CD14-positive monocyte (primary cell): ENCODE data around the gene APH1B. TPM values are rescaled to one million over a fixed set of nuclear protein-coding genes. Genes with fewer than 3 reads are reported as not detected.
A peak's percentile ranks its signal among the peaks of the same experiment; 100 is the strongest.

Source experiments
- DNase-seq, 3 donors: peaks; one replicate each; pipeline ENCODE4 v3.0.0-alpha.2; 2011 to 2022
- H2AFZ ChIP-seq: 2 replicates; pipeline ENCODE4 v1.6.0; 2012; ENCODE audit warnings: mild to moderate bottlenecking, low read depth, low read length, inconsistent platforms; ENCODE audit not compliant: insufficient read depth, poor library complexity, severe bottlenecking
- H3K27ac ChIP-seq, 2 donors: 1 replicate in 1 of 2; 2 replicates in 1 of 2; pipeline ENCODE4 v1.5.1; 2012 to 2013; ENCODE audit warnings: low read length in 2 of 2, control low read depth in 1 of 2, inconsistent platforms in 1 of 2, low read depth in 1 of 2, mild to moderate bottlenecking in 1 of 2
- H3K27me3 ChIP-seq, 2 donors: one replicate each; pipeline versions ENCODE4 v1.6.0 to v1.6.1; 2011 to 2013; ENCODE audit warnings: low read length in 2 of 2; ENCODE audit not compliant: control insufficient read depth in 2 of 2, insufficient read depth in 2 of 2
- H3K36me3 ChIP-seq, 2 donors: replicated peaks in 1 of 2; 1 replicate in 1 of 2; 2 replicates in 1 of 2; pipeline versions ENCODE4 v1.5.1 to v1.6.1; 2012 to 2013; ENCODE audit warnings: low read length in 2 of 2, control low read depth in 1 of 2, inconsistent platforms in 1 of 2, mild to moderate bottlenecking in 1 of 2; ENCODE audit not compliant: insufficient read depth in 2 of 2, control insufficient read depth in 1 of 2
- H3K4me1 ChIP-seq, 2 donors: 1 replicate in 1 of 2; 2 replicates in 1 of 2; pipeline versions ENCODE4 v1.5.1 to v1.6.1; 2012 to 2013; ENCODE audit warnings: low read length in 2 of 2, control low read depth in 1 of 2, inconsistent platforms in 1 of 2, mild to moderate bottlenecking in 1 of 2, moderate library complexity in 1 of 2; ENCODE audit not compliant: insufficient read depth in 2 of 2, control insufficient read depth in 1 of 2
- H3K4me2 ChIP-seq: replicated peaks from 2 replicates; pipeline ENCODE3; 2012; ENCODE audit warnings: low read length, moderate library complexity, mild to moderate bottlenecking; ENCODE audit not compliant: poor library complexity, severe bottlenecking; ENCODE audit errors: extremely low read depth
- H3K4me3 ChIP-seq, 3 experiments: fragments of 200-600 bp in 1 of 3; sonication (generic) in 1 of 3; replicated peaks in 1 of 3; 1 replicate in 2 of 3; 2 replicates in 1 of 3; pipeline ENCODE4 v1.5.1; 2011 to 2013; ENCODE audit warnings: low read length in 3 of 3, mild to moderate bottlenecking in 3 of 3, control low read depth in 2 of 3, low read depth in 2 of 3, inconsistent platforms in 1 of 3, moderate library complexity in 1 of 3
- H3K79me2 ChIP-seq: 2 replicates; pipeline ENCODE4 v1.6.0; 2012; ENCODE audit warnings: mild to moderate bottlenecking, control low read depth, inconsistent platforms, low read length, moderate library complexity; ENCODE audit not compliant: insufficient read depth
- H3K9ac ChIP-seq: 2 replicates; pipeline ENCODE4 v1.6.0; 2017; ENCODE audit warnings: low read length, mild to moderate bottlenecking; ENCODE audit not compliant: insufficient read depth, poor library complexity, severe bottlenecking
- H3K9me3 ChIP-seq, 2 donors: replicated peaks in 1 of 2; 1 replicate in 1 of 2; 2 replicates in 1 of 2; pipeline versions ENCODE4 v1.5.1 to v1.6.1; 2012 to 2013; ENCODE audit warnings: low read length in 2 of 2, control low read depth in 1 of 2; ENCODE audit not compliant: control insufficient read depth in 1 of 2, insufficient read depth in 1 of 2
- H4K20me1 ChIP-seq: 2 replicates; pipeline ENCODE4 v1.6.0; 2012; ENCODE audit warnings: mild to moderate bottlenecking, low read length, control low read depth, moderate library complexity; ENCODE audit not compliant: insufficient read depth
- H3K27ac Mint-ChIP-seq, 7 donors: one replicate each; pipeline ENCODE4 v1.8.0; 2020; ENCODE audit warnings: mild to moderate bottlenecking in 7 of 7, mixed read lengths in 7 of 7, moderate library complexity in 6 of 7, inconsistent platforms in 2 of 7
- H3K27me3 Mint-ChIP-seq, 3 donors: one replicate each; pipeline ENCODE4 v1.8.0; 2021 to 2022; ENCODE audit warnings: low read depth in 3 of 3, mild to moderate bottlenecking in 3 of 3, mixed read lengths in 3 of 3, moderate library complexity in 3 of 3, inconsistent platforms in 1 of 3
- H3K36me3 Mint-ChIP-seq, 2 donors: one replicate each; pipeline ENCODE4 v1.8.0; 2020; ENCODE audit warnings: mixed read lengths in 2 of 2, inconsistent platforms in 1 of 2, mild to moderate bottlenecking in 1 of 2
- H3K4me1 Mint-ChIP-seq: one replicate; pipeline ENCODE4 v1.8.0; 2020; ENCODE audit warnings: mild to moderate bottlenecking, mixed read lengths
- H3K4me3 Mint-ChIP-seq, 2 donors: one replicate each; pipeline ENCODE4 v1.8.0; 2020; ENCODE audit warnings: mild to moderate bottlenecking in 2 of 2, mixed read lengths in 2 of 2, moderate library complexity in 1 of 2
- H3K9me3 Mint-ChIP-seq, 7 donors: one replicate each; pipeline ENCODE4 v1.8.0; 2020 to 2022; ENCODE audit warnings: mixed read lengths in 7 of 7, mild to moderate bottlenecking in 6 of 7, moderate library complexity in 6 of 7, inconsistent platforms in 2 of 7
- WGBS: methylation state at CpG from one replicate; pipeline ENCODE4 v1.1.5; 2013; ENCODE audit warnings: missing lambda C conversion rate; ENCODE audit not compliant: insufficient coverage; 5-methylcytosine and 5-hydroxymethylcytosine counted together
- intact Hi-C, 2 donors: fragments of 100-400 bp; cut with micrococcal nuclease; formaldehyde crosslinking; loops; one replicate each; pipeline versions ENCODE4 v1.15.0 to v1.15.1; 2023
- polyA plus RNA-seq, 3 donors: library from polyadenylated mRNA; depleted of rRNA in 1 of 3; unstranded in 2 of 3; stranded (reverse) in 1 of 3; fragments of 300-500 nt in 2 of 3; fragments of >200 nt in 1 of 3; fragmentation: Illumina TruSeq in 2 of 3; gene quantifications; 1 replicate in 2 of 3; 2 replicates in 1 of 3; pipeline ENCODE4 v1.2.3, GENCODE V29; 2012 to 2021
- TF ChIP-seq, protein P1 (sequence below): fragments of 200-600 bp; IDR thresholded peaks from one replicate; pipeline ENCODE4 v1.8.0; 2022; ENCODE audit warnings: antibody characterized with exemption, mild to moderate bottlenecking

The APH1B gene
- polyA plus RNA-seq, 3 donors, result 13.6 to 57.1 (median 54.8) TPM

DNA sequence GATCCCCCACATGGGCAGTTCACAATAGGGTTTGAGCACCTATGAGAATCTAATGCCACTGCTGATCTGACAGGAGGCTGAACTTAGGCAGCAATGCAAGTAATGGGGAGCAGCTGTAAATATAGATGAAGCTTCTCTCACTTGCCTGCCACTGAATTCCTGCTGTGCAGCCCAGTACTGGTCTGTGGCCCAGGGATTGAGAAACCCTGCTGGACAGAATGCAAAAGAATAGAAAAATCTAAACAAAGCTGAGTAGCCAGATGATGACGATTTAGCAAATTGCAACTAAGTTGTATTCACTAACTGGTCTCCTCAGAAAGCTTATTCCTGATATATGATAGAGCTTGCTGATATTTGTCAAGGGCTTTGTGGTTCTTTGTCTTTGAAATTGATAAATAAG, 34.3 kb upstream of the APH1B start:
- peaks cover 90% of the 10 kb centered on the region for H3K79me2 ChIP-seq
- H3K9me3 Mint-ChIP-seq, result peaks cover 0 to 16% (median 3%) of the 10 kb centered on the region in 7 donors
- H3K4me2 ChIP-seq, result no peak overlapping the region
- TF ChIP-seq, protein P1, sequence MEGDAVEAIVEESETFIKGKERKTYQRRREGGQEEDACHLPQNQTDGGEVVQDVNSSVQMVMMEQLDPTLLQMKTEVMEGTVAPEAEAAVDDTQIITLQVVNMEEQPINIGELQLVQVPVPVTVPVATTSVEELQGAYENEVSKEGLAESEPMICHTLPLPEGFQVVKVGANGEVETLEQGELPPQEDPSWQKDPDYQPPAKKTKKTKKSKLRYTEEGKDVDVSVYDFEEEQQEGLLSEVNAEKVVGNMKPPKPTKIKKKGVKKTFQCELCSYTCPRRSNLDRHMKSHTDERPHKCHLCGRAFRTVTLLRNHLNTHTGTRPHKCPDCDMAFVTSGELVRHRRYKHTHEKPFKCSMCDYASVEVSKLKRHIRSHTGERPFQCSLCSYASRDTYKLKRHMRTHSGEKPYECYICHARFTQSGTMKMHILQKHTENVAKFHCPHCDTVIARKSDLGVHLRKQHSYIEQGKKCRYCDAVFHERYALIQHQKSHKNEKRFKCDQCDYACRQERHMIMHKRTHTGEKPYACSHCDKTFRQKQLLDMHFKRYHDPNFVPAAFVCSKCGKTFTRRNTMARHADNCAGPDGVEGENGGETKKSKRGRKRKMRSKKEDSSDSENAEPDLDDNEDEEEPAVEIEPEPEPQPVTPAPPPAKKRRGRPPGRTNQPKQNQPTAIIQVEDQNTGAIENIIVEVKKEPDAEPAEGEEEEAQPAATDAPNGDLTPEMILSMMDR, result no peak
- H3K4me1 Mint-ChIP-seq, result peaks cover 51% of the 10 kb centered on the region
- H3K27me3 Mint-ChIP-seq, result no peaks in the 10 kb centered on the region
- peaks cover 11 to 32% of the 10 kb centered on the region in 2 donors for H3K36me3 ChIP-seq
- H3K27ac ChIP-seq, result no peak overlapping the region
- no peak overlapping the region for H3K4me3 Mint-ChIP-seq
- no peak overlapping the region for H2AFZ ChIP-seq
- peaks cover 68% of the 10 kb centered on the region for H4K20me1 ChIP-seq
- no peak overlapping the region for H3K4me3 ChIP-seq
- peaks cover 41 to 48% of the 10 kb centered on the region in 2 donors for H3K4me1 ChIP-seq
- H3K27ac Mint-ChIP-seq, result peak overlapping the region in 2 of 7 donors; percentile 9 to 40
- H3K36me3 Mint-ChIP-seq, result peaks cover 32 to 54% of the 10 kb centered on the region in 2 donors
- H3K9ac ChIP-seq, result no peak overlapping the region
- no CpG with 5 or more reads among the region's 1 CpG for WGBS
- no peak for DNase-seq
- no peaks in the 10 kb centered on the region for H3K27me3 ChIP-seq
- intact Hi-C loops, result no loop called here
- peaks cover 4 to 8% of the 10 kb centered on the region in 2 donors for H3K9me3 ChIP-seq

DNA sequence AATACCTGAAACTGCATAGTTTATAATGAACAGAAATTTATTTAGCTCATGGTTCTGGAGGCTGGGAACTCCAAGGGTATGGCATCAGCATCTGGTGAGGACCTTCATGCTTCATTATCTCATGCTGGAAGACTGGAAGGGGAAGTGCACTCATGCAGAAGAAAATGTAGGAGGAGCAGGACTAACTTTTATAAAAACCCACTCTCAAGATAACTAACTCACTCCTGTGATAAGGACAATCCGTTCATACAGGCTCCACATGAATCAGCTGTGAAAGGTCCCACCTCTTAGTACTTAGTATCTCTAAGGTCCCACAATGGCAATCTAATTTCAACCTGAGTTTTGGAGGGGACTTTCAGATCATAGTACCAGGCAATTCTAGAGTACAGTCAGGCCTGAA, 33.6 kb upstream of the APH1B start:
- no peak overlapping the region for H3K4me3 ChIP-seq
- H3K4me2 ChIP-seq, result no peak overlapping the region
- H4K20me1 ChIP-seq, result peaks cover 61% of the 10 kb centered on the region
- no CpG with 5 or more reads among the region's 1 CpG for WGBS
- peaks cover 90% of the 10 kb centered on the region for H3K79me2 ChIP-seq
- H3K27ac ChIP-seq, result peak overlapping the region in 1 of 2 donors; percentile 37
- H3K4me3 Mint-ChIP-seq, result no peak overlapping the region
- no peaks in the 10 kb centered on the region for H3K27me3 Mint-ChIP-seq
- H3K4me1 ChIP-seq, result peaks cover 40 to 48% of the 10 kb centered on the region in 2 donors
- peaks cover 51% of the 10 kb centered on the region for H3K4me1 Mint-ChIP-seq
- H3K27ac Mint-ChIP-seq, result peak overlapping the region in 5 of 7 donors; percentile 1 to 90 (median 56)
- peaks cover 11 to 37% of the 10 kb centered on the region in 2 donors for H3K36me3 ChIP-seq
- peaks cover 4 to 8% of the 10 kb centered on the region in 2 donors for H3K9me3 ChIP-seq
- H3K36me3 Mint-ChIP-seq, result peaks cover 35 to 54% of the 10 kb centered on the region in 2 donors
- peak in 1 of 3 donors; percentile 33 for DNase-seq
- TF ChIP-seq, protein P1, result no peak
- no peaks in the 10 kb centered on the region for H3K27me3 ChIP-seq
- no peak overlapping the region for H3K9ac ChIP-seq
- H2AFZ ChIP-seq, result no peak overlapping the region
- peaks cover 0 to 16% (median 3%) of the 10 kb centered on the region in 7 donors for H3K9me3 Mint-ChIP-seq
- intact Hi-C loops, result no loop called here
